Thyroid gland (tissue), 4 donors: Measurements from ENCODE around the gene TRIM50. TPM values are rescaled to one million over a fixed set of nuclear protein-coding genes. Genes with fewer than 3 reads are reported as not detected.
A peak's percentile ranks its signal among the peaks of the same experiment; 100 is the strongest.
"Not testable (repeated sequence)": the region's sequence is repeated elsewhere in the genome, so short reads cannot be mapped to it uniquely, and the experiment has no call there.

Source experiments
- DNase-seq, 2 donors: peaks; one replicate each; pipeline ENCODE4 v3.0.0-alpha.2; 2019
- H3K27ac ChIP-seq, 3 donors: fragments of 200-600 bp; sonication (generic); 1 replicate in 2 of 3; 2 replicates in 1 of 3; pipeline ENCODE4 v1.5.1; 2016 to 2019; ENCODE audit warnings: mild to moderate bottlenecking in 1 of 3, moderate library complexity in 1 of 3
- H3K27me3 ChIP-seq: fragments of 200-600 bp; sonication (generic); one replicate; pipeline ENCODE4 v1.5.1; 2019
- H3K36me3 ChIP-seq, 2 donors: fragments of 200-600 bp; sonication (generic); one replicate each; pipeline ENCODE4 v1.5.1; 2016 to 2019
- H3K4me1 ChIP-seq, 2 donors: fragments of 200-600 bp; sonication (generic); one replicate each; pipeline ENCODE4 v1.5.1; 2017 to 2019
- H3K4me3 ChIP-seq, 3 donors: fragments of 200-600 bp; sonication (generic); replicated peaks in 1 of 3; 1 replicate in 2 of 3; 2 replicates in 1 of 3; pipeline ENCODE4 v1.5.1; 2016; ENCODE audit warnings: mild to moderate bottlenecking in 1 of 3
- H3K9me3 ChIP-seq: fragments of 200-600 bp; sonication (generic); one replicate; pipeline ENCODE4 v1.5.1; 2017
- POLR2A ChIP-seq, 2 donors: fragments of 450-650 bp; IDR thresholded peaks; one replicate each; pipeline ENCODE4 v1.6.1; 2017; ENCODE audit warnings: antibody characterized with exemption in 2 of 2, mild to moderate bottlenecking in 2 of 2, moderate library complexity in 1 of 2
- WGBS, 2 donors: methylation state at CpG; one replicate each; pipeline ENCODE4 v1.1.5; 2017; 5-methylcytosine and 5-hydroxymethylcytosine counted together
- intact Hi-C: fragments of 100-400 bp; cut with DNase I; formaldehyde crosslinking; loops from one replicate; pipeline ENCODE4 v1.15.1; 2023
- total RNA-seq, 4 donors: library from RNA; depleted of rRNA; stranded (reverse); fragments of >200 nt; gene quantifications; one replicate each; pipeline ENCODE4 v1.2.3, GENCODE V29; 2016
- TF ChIP-seq, protein P1 (sequence below), 6 experiments: fragments of 200-600 bp in 3 of 6; fragments of 450-650 bp in 3 of 6; sonication (generic) in 3 of 6; IDR thresholded peaks; one replicate each; pipeline ENCODE4 v1.5.1; 2016 to 2019; ENCODE audit warnings: antibody characterized with exemption in 6 of 6, mild to moderate bottlenecking in 2 of 6, inconsistent platforms in 1 of 6, moderate library complexity in 1 of 6

Gene TRIM50
- total RNA-seq, 4 donors from 2014 or later: 1.0 to 1.7 (median 1.5) TPM; not detected in 1

- no peak overlapping the region for H3K4me3 ChIP-seq
- H3K36me3 ChIP-seq: no peaks in the 10 kb centered on the region
- H3K4me1 ChIP-seq: peaks cover 0 to 8% of the 10 kb centered on the region in 2 donors
- DNase-seq: no peak
- 53 to 57% methylated on average over 6 of the region's 6 CpGs for WGBS, 2 donors
- H3K9me3 ChIP-seq: no peaks in the 10 kb centered on the region
- no peak overlapping the region for H3K27ac ChIP-seq
- TF ChIP-seq, protein P1, sequence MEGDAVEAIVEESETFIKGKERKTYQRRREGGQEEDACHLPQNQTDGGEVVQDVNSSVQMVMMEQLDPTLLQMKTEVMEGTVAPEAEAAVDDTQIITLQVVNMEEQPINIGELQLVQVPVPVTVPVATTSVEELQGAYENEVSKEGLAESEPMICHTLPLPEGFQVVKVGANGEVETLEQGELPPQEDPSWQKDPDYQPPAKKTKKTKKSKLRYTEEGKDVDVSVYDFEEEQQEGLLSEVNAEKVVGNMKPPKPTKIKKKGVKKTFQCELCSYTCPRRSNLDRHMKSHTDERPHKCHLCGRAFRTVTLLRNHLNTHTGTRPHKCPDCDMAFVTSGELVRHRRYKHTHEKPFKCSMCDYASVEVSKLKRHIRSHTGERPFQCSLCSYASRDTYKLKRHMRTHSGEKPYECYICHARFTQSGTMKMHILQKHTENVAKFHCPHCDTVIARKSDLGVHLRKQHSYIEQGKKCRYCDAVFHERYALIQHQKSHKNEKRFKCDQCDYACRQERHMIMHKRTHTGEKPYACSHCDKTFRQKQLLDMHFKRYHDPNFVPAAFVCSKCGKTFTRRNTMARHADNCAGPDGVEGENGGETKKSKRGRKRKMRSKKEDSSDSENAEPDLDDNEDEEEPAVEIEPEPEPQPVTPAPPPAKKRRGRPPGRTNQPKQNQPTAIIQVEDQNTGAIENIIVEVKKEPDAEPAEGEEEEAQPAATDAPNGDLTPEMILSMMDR (IDR thresholded peaks at IDR 0.05): no peak
- intact Hi-C loops: no loop called here
- H3K27me3 ChIP-seq: no peaks in the 10 kb centered on the region
These were observed 4.6 kb upstream of the TRIM50 start for GRCh38 chr7:73332447-73332846.

DNA sequence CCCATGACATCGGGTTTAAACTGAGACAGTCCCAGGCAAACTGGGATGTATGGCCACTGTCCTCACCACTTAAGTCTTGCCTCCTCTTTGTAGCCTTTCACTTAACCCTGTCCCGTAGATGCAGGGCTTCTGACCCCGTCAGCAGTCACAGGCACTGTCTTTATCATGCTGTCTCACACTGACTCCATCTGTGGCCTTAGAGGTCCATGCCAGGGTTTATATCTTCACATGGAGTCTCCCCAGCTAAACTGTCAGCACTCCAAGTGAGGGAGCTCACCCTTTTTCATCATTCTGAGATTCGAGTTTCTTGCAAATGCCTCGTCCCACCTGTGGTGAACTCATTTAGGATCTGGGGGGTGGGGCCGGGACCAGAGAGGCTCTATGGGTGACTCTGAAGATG lies 2.9 kb upstream of the TRIM50 start:
- TF ChIP-seq, protein P1 (IDR thresholded peaks at IDR 0.05): no peak
- TF ChIP-seq POLR2A (IDR thresholded peaks at IDR 0.05): no peak
- H3K27me3 ChIP-seq: no peaks in the 10 kb centered on the region
- H3K9me3 ChIP-seq: no peaks in the 10 kb centered on the region
- no peak for DNase-seq
- intact Hi-C loops: no loop called here
- no peak overlapping the region for H3K4me3 ChIP-seq
- H3K36me3 ChIP-seq: no peaks in the 10 kb centered on the region
- 54 to 55% methylated on average over 6 of the region's 6 CpGs for WGBS, 2 donors
- no peak overlapping the region for H3K27ac ChIP-seq
- peaks cover 0 to 8% of the 10 kb centered on the region in 2 donors for H3K4me1 ChIP-seq

GRCh38 chr7:73329861-73330581 lies 2.1 kb upstream of the TRIM50 start:
- TF ChIP-seq POLR2A (IDR thresholded peaks at IDR 0.05): no peak
- TF ChIP-seq, protein P1 (IDR thresholded peaks at IDR 0.05): no peak
- 12 to 20% methylated on average over 11 of the region's 11 CpGs for WGBS, 2 donors

GRCh38 chr7:73328696-73329095 lies 814 bp upstream of the TRIM50 start:
- no peak for TF ChIP-seq POLR2A (IDR thresholded peaks at IDR 0.05)
- TF ChIP-seq, protein P1 (IDR thresholded peaks at IDR 0.05): no peak
- intact Hi-C loops: no loop called here
- no peak for DNase-seq
- Histone ChIP-seq H3K4me3 (no peak overlapping the region), H3K4me1 (peaks cover 0 to 15% of the 10 kb centered on the region in 2 donors), H3K36me3 (no peaks in the 10 kb centered on the region), H3K27ac (no peak overlapping the region), H3K27me3 (no peaks in the 10 kb centered on the region), H3K9me3 (no peaks in the 10 kb centered on the region)
- 94 to 95% methylated on average over 10 of the region's 10 CpGs for WGBS, 2 donors

More at GRCh38 chr7:73329861-73330581, 2.1 kb upstream of the TRIM50 start:
- DNase-seq: peak in 1 of 2 donors; percentile 3
- Histone ChIP-seq H3K9me3 (no peaks in the 10 kb centered on the region), H3K36me3 (no peaks in the 10 kb centered on the region), H3K27me3 (no peaks in the 10 kb centered on the region), H3K4me1 (peaks cover 0 to 8% of the 10 kb centered on the region in 2 donors), H3K4me3 (no peak overlapping the region), H3K27ac (no peak overlapping the region)
- intact Hi-C loops: no loop called here

GRCh38 chr7:73327449-73327848 lies 433 bp downstream of the TRIM50 start:
- not testable (repeated sequence) for H3K4me3 ChIP-seq, H3K27me3 ChIP-seq
- WGBS, 2 donors: 71 to 88% methylated on average over 7 to 13 of the region's 13 CpGs

DNA sequence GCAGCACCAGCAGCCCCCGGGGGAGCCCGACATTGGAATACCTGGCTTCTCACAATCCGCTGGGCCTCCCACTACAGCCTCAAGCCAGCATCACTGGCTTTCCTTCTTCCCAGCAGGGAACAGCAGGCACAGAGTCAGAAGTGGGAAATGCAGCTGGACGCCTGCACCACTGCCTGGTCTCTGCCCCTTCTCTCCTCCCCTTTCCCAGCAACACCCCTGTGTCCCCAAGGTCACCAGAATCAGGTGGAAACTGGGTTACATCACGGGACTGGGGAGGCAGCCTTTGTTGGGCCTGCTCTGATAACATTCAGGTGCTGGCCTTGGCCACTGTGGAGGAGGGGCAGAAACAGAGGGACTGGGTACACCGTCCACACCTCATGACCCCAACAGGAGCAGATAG lies 2.5 kb downstream of the TRIM50 start:
- H3K27ac ChIP-seq, intact Hi-C loops, DNase-seq, H3K36me3 ChIP-seq, H3K9me3 ChIP-seq, H3K4me3 ChIP-seq, H3K27me3 ChIP-seq: not testable (repeated sequence)
- 76 to 93% methylated on average over 4 to 6 of the region's 6 CpGs for WGBS, 2 donors
- peaks cover 0 to 12% of the 10 kb centered on the region in 2 donors for H3K4me1 ChIP-seq

More at GRCh38 chr7:73327449-73327848, 433 bp downstream of the TRIM50 start:
- DNase-seq, H3K9me3 ChIP-seq, intact Hi-C loops, H3K36me3 ChIP-seq, H3K27ac ChIP-seq: not testable (repeated sequence)
- peaks cover 0 to 15% of the 10 kb centered on the region in 2 donors for H3K4me1 ChIP-seq
